OCI-LY3 (cell line): Measurements from ENCODE around the gene ORM1.

Experiments used
- H2AFZ ChIP-seq: fragments of 200-600, 300-600 bp; shearing (Covaris generic); 2 replicates; pipeline ENCODE4 v1.6.0; 2014; ENCODE audit warnings: antibody characterized with exemption, low read depth, low read length
- H3K27ac ChIP-seq: fragments of 200-600, 300-600 bp; sonication (generic); 2 replicates; pipeline ENCODE4 v1.5.1; 2014; ENCODE audit warnings: mild to moderate bottlenecking, low read length, moderate library complexity, mixed read lengths
- H3K27me3 ChIP-seq: fragments of 200-600, 300-600 bp; sonication (generic); 2 replicates; pipeline ENCODE4 v1.6.1; 2014; ENCODE audit warnings: low read depth, low read length, mixed read lengths
- H3K36me3 ChIP-seq: fragments of 200-600, 300-600 bp; sonication (generic); replicated peaks from 2 replicates; pipeline ENCODE3; 2014; ENCODE audit warnings: low read depth, low read length, mixed read lengths
- H3K4me1 ChIP-seq: fragments of 300-600, 200-600 bp; sonication (generic); 2 replicates; pipeline ENCODE4 v1.6.1; 2014; ENCODE audit warnings: low read length, mixed read lengths
- H3K4me2 ChIP-seq: fragments of 200-600, 300-600 bp; sonication (generic); 2 replicates; pipeline ENCODE4 v1.6.1; 2014; ENCODE audit warnings: low read length, mixed read lengths
- H3K4me3 ChIP-seq: fragments of 300-600, 200-600 bp; sonication (generic); 2 replicates; pipeline ENCODE4 v1.5.1; 2014; ENCODE audit warnings: antibody characterized with exemption, mild to moderate bottlenecking, low read length, moderate library complexity
- H3K79me2 ChIP-seq: fragments of 300-600, 200-600 bp; shearing (Covaris generic); 2 replicates; pipeline ENCODE4 v1.6.1; 2014; ENCODE audit warnings: mild to moderate bottlenecking, low read length, mixed read lengths
- H3K9ac ChIP-seq: fragments of 300-600, 200-600 bp; shearing (Covaris generic); 2 replicates; pipeline ENCODE4 v1.6.0; 2014; ENCODE audit warnings: mild to moderate bottlenecking, low read length, moderate library complexity
- H3K9me3 ChIP-seq: fragments of 200-600, 300-600 bp; shearing (Covaris generic); 2 replicates; pipeline ENCODE4 v1.6.1; 2014; ENCODE audit warnings: low read length, mixed read lengths; ENCODE audit not compliant: insufficient read depth
- H4K20me1 ChIP-seq: fragments of 200-600, 300-600 bp; sonication (generic); 2 replicates; pipeline ENCODE4 v1.6.1; 2016; ENCODE audit warnings: low read length, mixed read lengths; ENCODE audit not compliant: insufficient read depth
- EZH2phosphoT487 ChIP-seq: fragments of 200-600 bp; shearing (Covaris generic); IDR thresholded peaks from 2 replicates; pipeline ENCODE4 v1.6.1; 2018; ENCODE audit warnings: antibody characterized with exemption, mixed run types, low read depth
- TF ChIP-seq, protein P1 (sequence below): fragments of 200-600, 300-600 bp; sonication (generic); IDR thresholded peaks from 2 replicates; pipeline ENCODE4 v1.5.1; 2014; ENCODE audit warnings: antibody characterized with exemption, low read length, low read depth

The ORM1 gene

DNA sequence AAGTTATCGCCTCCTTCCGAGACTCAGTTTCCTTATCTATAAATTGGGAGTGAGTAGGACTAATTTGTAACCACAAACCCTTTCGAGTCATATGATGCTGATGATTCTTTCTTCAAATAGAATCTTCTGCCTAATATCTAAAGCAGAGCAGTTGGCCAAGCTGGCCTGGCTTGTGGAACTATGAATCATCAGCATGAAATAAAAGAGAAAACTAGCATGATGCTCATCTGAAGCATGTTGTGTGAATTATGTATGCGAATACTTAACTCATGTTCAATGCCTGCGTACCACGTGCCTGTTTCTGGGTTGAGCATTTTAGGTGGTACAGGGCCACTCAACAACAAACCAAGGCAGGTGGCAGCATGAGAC lies 15.0 kb upstream of the ORM1 start:
- peaks cover 7% of the 10 kb centered on the region; the same call in 1 of the 2 replicates for H3K27me3 ChIP-seq
- no peaks in the 10 kb centered on the region for H4K20me1 ChIP-seq
- no peak overlapping the region for H3K4me3 ChIP-seq
- TF ChIP-seq, protein P1, sequence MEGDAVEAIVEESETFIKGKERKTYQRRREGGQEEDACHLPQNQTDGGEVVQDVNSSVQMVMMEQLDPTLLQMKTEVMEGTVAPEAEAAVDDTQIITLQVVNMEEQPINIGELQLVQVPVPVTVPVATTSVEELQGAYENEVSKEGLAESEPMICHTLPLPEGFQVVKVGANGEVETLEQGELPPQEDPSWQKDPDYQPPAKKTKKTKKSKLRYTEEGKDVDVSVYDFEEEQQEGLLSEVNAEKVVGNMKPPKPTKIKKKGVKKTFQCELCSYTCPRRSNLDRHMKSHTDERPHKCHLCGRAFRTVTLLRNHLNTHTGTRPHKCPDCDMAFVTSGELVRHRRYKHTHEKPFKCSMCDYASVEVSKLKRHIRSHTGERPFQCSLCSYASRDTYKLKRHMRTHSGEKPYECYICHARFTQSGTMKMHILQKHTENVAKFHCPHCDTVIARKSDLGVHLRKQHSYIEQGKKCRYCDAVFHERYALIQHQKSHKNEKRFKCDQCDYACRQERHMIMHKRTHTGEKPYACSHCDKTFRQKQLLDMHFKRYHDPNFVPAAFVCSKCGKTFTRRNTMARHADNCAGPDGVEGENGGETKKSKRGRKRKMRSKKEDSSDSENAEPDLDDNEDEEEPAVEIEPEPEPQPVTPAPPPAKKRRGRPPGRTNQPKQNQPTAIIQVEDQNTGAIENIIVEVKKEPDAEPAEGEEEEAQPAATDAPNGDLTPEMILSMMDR, result no peak
- no peak for TF ChIP-seq EZH2phosphoT487
- no peaks in the 10 kb centered on the region for H3K79me2 ChIP-seq
- no peaks in the 10 kb centered on the region for H3K4me1 ChIP-seq
- H3K9me3 ChIP-seq, result no peaks in the 10 kb centered on the region
- H3K27ac ChIP-seq, result no peak overlapping the region
- H3K9ac ChIP-seq, result no peak overlapping the region
- no peaks in the 10 kb centered on the region for H3K36me3 ChIP-seq
- no peak overlapping the region for H2AFZ ChIP-seq
- H3K4me2 ChIP-seq, result no peak overlapping the region

DNA sequence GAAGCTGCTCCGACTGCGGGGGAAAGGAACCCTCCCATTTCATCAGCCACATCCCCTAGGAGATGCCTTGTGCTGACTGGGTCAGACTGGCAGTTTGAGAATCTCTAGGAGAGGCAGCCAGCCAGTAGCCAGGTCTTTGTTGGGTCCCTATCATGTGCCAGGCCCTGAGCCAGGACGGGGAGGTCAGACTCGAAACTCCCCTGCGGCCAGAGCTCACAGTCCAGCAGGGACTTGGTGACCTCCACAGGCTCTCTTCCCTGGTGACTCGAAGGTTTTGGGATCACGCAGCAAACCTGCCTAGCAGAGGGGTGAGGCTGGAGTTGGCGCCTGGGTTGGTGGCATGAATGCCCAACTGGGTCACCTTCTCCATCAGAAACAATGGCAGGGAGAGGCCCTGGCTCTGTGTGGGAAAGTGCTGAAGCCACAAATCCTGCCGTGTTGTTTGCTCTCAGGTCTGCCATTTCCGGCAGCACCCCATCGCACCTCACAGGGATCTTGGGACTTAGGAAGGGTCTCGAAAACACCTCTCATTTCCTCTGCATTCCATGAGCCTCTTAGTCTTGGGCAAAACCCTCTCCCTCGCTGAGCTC lies 14.4 kb upstream of the ORM1 start:
- TF ChIP-seq EZH2phosphoT487, result no peak
- TF ChIP-seq, protein P1, result no peak
- Histone ChIP-seq H3K36me3 (no peaks in the 10 kb centered on the region), H3K27ac (no peak overlapping the region), H3K9me3 (no peaks in the 10 kb centered on the region), H3K9ac (no peak overlapping the region), H3K4me2 (no peak overlapping the region), H3K4me3 (no peak overlapping the region), H3K79me2 (no peaks in the 10 kb centered on the region), H3K27me3 (peaks cover 7% of the 10 kb centered on the region; the same call in 1 of the 2 replicates), H3K4me1 (no peaks in the 10 kb centered on the region), H4K20me1 (no peaks in the 10 kb centered on the region), H2AFZ (no peak overlapping the region)

DNA sequence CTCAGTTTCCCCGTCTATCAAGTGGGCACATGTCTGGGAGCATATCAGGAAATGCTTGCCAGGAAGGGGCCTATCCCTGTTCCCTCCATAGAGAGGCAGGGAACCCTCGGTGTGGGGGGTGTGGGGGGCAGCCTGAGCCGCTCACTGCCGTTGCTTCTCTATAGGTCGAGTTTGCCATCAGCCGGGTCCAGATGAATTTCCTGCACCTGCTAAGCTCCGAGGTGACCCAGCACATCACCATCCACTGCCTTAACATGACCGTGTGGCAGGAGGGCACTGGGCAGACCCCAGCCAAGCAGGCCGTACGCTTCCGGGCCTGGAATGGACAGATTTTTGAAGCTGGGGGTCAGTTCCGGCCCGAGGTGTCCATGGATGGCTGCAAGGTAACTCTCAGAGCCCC lies 13.8 kb upstream of the ORM1 start:
- Histone ChIP-seq H2AFZ (no peak overlapping the region), H3K27me3 (peaks cover 3% of the 10 kb centered on the region; the same call in 1 of the 2 replicates), H3K27ac (no peak overlapping the region), H3K79me2 (no peaks in the 10 kb centered on the region), H3K9me3 (no peaks in the 10 kb centered on the region), H3K4me1 (no peaks in the 10 kb centered on the region), H3K9ac (no peak overlapping the region), H3K36me3 (no peaks in the 10 kb centered on the region), H4K20me1 (no peaks in the 10 kb centered on the region), H3K4me2 (no peak overlapping the region), H3K4me3 (no peak overlapping the region)
- no peak for TF ChIP-seq EZH2phosphoT487
- TF ChIP-seq, protein P1, result no peak

DNA sequence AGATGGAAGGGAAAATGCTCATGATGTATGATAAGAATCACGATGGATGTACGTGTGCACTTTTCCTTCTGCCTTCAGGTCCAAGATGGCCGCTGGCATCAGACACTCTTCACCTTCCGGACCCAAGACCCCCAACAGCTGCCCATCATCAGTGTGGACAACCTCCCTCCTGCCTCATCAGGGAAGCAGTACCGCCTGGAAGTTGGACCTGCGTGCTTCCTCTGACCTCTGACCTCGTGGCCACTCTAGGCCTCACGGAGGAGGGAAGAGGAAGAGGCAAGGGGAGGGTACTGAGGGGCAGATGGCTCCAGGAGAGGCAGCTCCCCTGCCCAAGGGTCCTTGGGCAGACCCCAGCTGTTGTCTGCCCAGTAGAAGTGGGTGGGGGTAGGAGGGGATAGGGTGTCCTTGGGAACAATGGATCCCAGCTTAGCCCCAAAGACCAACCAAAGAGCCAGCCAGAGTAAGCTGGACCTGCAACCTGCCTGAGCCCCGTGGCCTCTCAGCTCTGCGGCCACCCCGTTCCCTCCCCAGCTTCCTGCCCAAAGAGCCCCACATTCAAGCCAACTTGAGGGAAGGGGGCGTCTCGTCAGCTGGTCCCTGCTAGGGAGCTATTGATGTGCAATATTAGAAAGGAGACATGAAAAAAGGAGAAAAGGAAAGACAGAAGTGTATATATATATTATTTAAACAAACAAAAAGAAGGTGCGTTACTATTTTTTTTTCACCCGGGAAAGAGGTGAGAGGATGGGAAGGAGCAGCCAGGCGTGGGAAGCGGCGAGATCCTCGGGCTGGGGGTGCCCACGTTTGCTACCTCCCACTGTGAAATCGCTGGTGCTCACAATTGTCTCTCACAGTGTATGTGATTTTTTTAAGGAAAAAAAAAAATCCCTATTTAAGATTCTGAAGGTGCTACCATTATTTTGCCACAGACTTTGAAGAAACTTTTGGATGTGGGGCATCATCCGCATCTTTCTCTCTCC lies 12.1 kb upstream of the ORM1 start:
- Histone ChIP-seq H3K4me2 (no peak overlapping the region), H3K36me3 (no peaks in the 10 kb centered on the region), H3K27ac (no peak overlapping the region), H2AFZ (no peak overlapping the region), H3K79me2 (no peaks in the 10 kb centered on the region), H3K4me3 (no peak overlapping the region), H3K4me1 (no peaks in the 10 kb centered on the region), H3K27me3 (no peaks in the 10 kb centered on the region), H4K20me1 (no peaks in the 10 kb centered on the region), H3K9me3 (no peaks in the 10 kb centered on the region), H3K9ac (no peak overlapping the region)
- TF ChIP-seq, protein P1, result no peak
- no peak for TF ChIP-seq EZH2phosphoT487
